Measurements from ENCODE around the gene SUOX. TPM values are rescaled to one million over a fixed set of nuclear protein-coding genes. Genes with fewer than 3 reads are reported as not detected.

SUOX gene
- polyA plus RNA-seq, 1 donor, result 55.5 TPM

Other genes starting within 250 kb of the SUOX start
- 123 TPM for gene SARNP, start 179.6 kb upstream of the SUOX start, polyA plus RNA-seq (ENCODE audit: insufficient read length)
- 34.6 TPM for gene ORMDL2, start 179.2 kb upstream of the SUOX start, polyA plus RNA-seq (ENCODE audit: insufficient read length)
- gene DNAJC14, start 167.7 kb upstream of the SUOX start, polyA plus RNA-seq (ENCODE audit: insufficient read length), result 44.0 TPM
- gene MMP19, start 154.3 kb upstream of the SUOX start, polyA plus RNA-seq (ENCODE audit: insufficient read length), result 1.5 TPM
- gene PYM1, start 69.4 kb upstream of the SUOX start, polyA plus RNA-seq (ENCODE audit: insufficient read length), result 31.0 TPM
- gene DGKA, start 66.1 kb upstream of the SUOX start, polyA plus RNA-seq (ENCODE audit: insufficient read length), result 26.2 TPM
- gene PMEL, start 31.2 kb upstream of the SUOX start, polyA plus RNA-seq (ENCODE audit: insufficient read length), result 3.9 TPM
- 69.2 TPM for gene CDK2, start 30.4 kb upstream of the SUOX start, polyA plus RNA-seq (ENCODE audit: insufficient read length)
- 163 TPM for gene RAB5B, start 23.2 kb upstream of the SUOX start, polyA plus RNA-seq (ENCODE audit: insufficient read length)
- gene IKZF4, start 23.8 kb downstream of the SUOX start, polyA plus RNA-seq (ENCODE audit: insufficient read length), result 25.6 TPM
- 113 TPM for gene RPS26, start 44.6 kb downstream of the SUOX start, polyA plus RNA-seq (ENCODE audit: insufficient read length)
- gene ERBB3, start 82.9 kb downstream of the SUOX start, polyA plus RNA-seq (ENCODE audit: insufficient read length), result 111 TPM
- gene PA2G4, start 107.3 kb downstream of the SUOX start, polyA plus RNA-seq (ENCODE audit: insufficient read length), result 164 TPM
- 4,270 TPM for gene RPL41, start 119.4 kb downstream of the SUOX start, polyA plus RNA-seq (ENCODE audit: insufficient read length)
- gene ZC3H10, start 121.0 kb downstream of the SUOX start, polyA plus RNA-seq (ENCODE audit: insufficient read length), result 5.8 TPM
- gene ESYT1, start 131.0 kb downstream of the SUOX start, polyA plus RNA-seq (ENCODE audit: insufficient read length), result 81.2 TPM
- 155 TPM for gene MYL6B, start 155.3 kb downstream of the SUOX start, polyA plus RNA-seq (ENCODE audit: insufficient read length)
- 1,671 TPM for gene MYL6, start 161.1 kb downstream of the SUOX start, polyA plus RNA-seq (ENCODE audit: insufficient read length)
- gene SMARCC2, start 192.2 kb downstream of the SUOX start, polyA plus RNA-seq (ENCODE audit: insufficient read length), result 160 TPM
- gene RNF41, start 224.6 kb downstream of the SUOX start, polyA plus RNA-seq (ENCODE audit: insufficient read length), result 45.4 TPM
- 31.5 TPM for gene NABP2, start 227.1 kb downstream of the SUOX start, polyA plus RNA-seq (ENCODE audit: insufficient read length)
- 51.0 TPM for gene SLC39A5, start 232.8 kb downstream of the SUOX start, polyA plus RNA-seq (ENCODE audit: insufficient read length)

Measured in left kidney (tissue), 1 donor.